NCI-H510A treated with DMSO at 0.1 percent for 48 hours (cell line): ENCODE data around the gene GPR37L1.
A peak's percentile ranks its signal among the peaks of the same experiment; 100 is the strongest.
"Not testable (repeated sequence)": the region's sequence is repeated elsewhere in the genome, so short reads cannot be mapped to it uniquely, and the experiment has no call there.

Experiments
- DNase-seq: peaks from one replicate; lab custom pipeline; 2025; lab: John Stamatoyannopoulos, UW

GPR37L1 gene

DNA sequence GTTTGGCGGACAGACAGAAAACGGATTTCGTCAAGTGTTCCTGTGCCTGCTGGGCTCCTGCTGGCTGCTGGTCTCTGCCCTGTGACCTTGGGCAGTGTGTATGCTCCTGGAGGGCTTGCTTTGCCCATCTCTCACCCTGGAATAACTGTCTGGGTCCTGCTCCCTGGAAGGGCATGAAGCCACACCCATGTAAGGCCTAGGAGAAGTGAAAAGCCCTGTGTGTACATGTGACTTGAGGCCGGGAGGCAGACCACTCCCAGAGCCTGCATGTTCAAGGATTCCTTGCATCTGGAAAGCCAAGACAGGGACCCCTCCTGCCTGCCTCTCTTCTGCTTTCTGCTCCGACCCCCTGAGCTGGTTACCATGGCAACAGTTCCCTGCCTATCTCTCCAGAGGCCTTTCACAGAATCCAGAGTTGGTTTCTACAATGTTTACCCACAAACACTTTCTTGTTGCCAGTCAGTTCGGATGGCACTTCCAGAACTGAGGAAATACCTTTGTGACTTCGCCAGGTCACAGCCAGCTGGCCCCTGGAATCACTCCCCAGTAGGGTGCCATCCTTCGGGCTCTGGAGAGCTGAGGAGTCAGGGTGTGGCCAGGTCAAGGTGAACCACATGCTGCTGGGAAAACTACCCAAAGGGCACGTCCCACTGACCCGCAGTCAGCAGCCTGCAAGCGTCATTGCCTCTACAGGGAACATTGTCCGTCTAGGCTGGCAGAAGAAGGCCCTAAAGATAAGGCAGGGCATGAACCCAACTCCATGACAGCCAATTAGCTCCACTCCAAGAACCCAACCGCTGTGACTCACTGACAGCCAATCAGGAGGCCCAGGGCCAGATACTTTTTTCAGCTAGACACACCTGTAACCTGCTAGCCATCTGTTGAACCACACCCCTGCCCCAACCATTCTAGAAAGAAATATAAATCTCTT, 14.7 kb upstream of the GPR37L1 start:
- DNase-seq: peak; percentile 78

GRCh38 chr1:202110977-202111376, 11.7 kb upstream of the GPR37L1 start:
- DNase-seq: no peak

DNA sequence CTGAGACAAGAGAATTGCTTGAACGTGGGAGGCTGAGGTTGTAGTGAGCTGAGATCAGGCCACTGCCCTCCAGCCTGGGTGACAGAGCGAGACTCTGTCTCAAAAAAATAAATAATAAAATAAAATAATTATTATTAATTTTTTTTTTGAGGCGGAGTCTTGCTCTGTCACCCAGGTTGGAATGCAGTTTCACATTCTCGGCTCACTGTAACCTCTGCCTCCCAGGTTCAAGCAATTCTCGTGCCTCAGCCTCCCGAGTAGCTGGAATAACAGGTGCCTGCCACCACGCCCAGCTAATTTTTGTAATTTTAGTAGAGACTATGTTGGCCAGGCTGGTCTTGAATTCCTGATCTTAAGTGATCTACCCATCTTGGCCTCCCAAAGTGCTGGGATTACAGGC, 11.1 kb upstream of the GPR37L1 start:
- DNase-seq: not testable (repeated sequence)

DNA sequence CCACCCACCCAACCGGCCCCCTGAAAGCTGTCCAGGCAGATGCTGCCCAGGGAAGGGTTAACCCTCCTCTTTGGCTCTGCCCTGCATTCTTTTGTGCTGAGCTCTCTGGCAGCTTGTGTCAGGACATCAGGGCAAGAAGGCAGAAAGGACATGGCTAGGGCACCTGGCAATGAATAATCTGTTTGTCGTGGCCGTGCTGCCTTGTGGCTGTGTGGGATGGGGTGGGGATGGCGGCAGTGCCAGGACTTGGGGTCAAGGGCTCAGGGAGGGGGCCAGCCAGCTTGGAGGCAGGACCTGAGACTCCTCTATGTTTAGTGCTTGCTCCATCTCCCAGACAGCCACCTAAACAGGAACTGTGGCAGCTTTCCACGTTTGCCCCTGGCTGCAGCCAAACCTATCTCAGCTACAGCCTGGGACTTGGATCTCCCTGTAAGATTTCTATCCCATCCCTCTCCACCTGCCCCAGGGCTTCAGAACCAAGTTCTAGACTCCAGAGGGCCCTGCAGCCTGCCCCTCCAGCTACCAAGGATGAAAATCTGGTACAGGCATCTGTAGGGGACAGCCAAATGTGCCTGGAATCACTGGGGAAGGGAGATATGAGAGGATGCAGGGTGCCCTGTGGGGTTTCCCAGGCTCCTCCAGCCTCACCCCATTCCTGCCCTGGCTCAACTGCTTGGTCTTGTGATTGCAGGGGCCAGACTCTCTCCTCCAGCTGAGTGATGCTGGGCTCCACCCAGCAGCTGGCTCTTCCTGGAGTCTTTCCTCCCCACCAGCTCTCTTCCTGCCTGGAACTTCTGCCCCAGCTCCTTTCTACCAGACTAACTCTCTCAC, 9.6 kb upstream of the GPR37L1 start:
- peak; percentile 85 for DNase-seq

- peak; percentile 85 for DNase-seq
Observed at GRCh38 chr1:202113690-202114300, 8.9 kb upstream of the GPR37L1 start.

- DNase-seq: no peak
Observed at GRCh38 chr1:202116287-202116686, 6.4 kb upstream of the GPR37L1 start.

DNA sequence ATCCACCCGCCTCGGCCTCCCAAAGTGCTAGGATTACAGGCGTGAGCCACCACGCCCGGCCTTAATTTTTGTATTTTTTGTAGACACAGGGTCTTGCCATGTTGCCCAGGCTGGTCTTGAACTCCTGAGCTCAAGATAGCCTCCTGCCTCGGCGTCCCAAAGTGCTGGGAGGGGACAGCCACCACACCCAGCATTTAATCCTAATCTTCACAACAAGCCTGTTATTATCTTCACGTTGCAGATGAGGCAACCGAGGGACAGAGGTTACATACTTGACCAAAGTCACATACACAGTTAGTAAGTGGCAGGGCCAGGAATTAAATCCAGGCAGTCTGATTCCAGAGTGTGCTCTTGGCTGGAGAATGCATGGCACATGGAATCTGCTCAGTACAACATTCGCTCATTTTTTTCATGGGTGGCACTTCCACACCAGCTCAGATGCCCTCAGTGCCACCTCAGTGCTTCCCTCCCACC, 4.8 kb upstream of the GPR37L1 start:
- DNase-seq: no peak

DNA sequence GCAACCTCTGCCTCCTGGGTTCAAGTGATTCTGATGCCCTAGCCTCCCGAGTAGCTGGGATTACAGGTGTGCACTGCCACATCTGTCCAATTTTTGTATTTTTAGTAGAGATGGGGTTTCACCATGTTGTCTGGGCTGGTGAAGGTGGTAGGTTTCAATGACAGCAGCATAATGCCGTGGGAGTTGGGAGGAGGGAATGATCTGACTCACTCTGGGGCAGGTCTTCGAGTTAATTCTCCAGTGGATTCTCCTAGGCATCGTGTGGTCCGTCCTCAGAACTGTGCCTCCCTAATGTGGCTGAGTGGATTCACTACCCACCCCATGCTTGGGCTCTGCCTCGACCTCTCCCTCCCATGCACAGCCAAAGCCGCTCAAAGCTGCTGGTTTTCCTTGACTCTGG, 1.7 kb upstream of the GPR37L1 start:
- DNase-seq: no peak

GRCh38 chr1:202123336-202123813, 658 bp downstream of the GPR37L1 start:
- DNase-seq: no peak

- no peak for DNase-seq
Observed at GRCh38 chr1:202124142-202124541, 1.4 kb downstream of the GPR37L1 start.

GRCh38 chr1:202125611-202126010, 2.9 kb downstream of the GPR37L1 start:
- DNase-seq: no peak

GRCh38 chr1:202126426-202126825, 3.7 kb downstream of the GPR37L1 start:
- no peak for DNase-seq

DNA sequence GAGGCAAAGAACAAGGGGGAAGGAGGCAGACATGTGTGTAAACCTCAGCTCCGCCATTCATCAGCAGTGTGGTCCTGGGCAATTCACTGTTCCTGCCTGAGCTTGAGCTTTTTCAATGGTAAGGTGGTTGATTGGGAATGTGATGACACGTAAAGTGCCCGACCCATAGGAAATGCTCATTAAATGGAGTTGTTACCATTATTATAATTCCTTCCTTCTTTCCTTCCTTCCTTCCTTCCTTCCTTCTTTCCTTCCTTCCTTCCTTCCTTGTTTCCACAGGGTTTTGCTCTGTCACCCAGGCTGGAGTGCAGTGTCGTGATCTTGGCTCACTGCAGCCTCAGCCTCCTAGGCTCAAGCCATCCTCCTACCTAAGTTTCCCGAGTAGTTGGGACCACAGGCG, 4.3 kb downstream of the GPR37L1 start:
- DNase-seq: no peak

- DNase-seq: no peak
Observed at GRCh38 chr1:202127836-202128622, 5.3 kb downstream of the GPR37L1 start.

GRCh38 chr1:202129453-202130296, 7.0 kb downstream of the GPR37L1 start:
- DNase-seq: no peak

DNA sequence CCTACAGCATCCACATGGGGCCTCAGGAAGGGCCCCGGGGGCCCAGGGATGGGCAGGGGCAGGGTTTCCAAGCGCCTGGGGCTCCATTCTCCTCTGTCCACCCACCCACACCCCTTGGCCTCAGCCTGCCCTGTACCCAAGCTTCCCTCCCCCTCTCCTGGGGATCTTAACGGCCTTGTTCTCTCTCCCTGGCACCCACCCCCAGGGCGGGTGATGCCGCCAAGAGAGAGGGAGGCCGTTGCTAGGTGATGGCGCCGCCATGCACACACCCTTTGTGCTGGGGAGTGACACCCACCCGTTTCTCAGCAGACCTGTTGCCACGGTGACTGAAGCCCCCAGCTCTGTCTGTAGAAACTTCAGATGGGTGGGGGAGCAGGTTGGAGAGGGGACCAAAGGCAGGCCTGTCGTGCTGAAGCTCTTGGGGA, 7.6 kb downstream of the GPR37L1 start:
- no peak for DNase-seq

- no peak for DNase-seq
Observed at GRCh38 chr1:202130816-202131522, 8.3 kb downstream of the GPR37L1 start.

- DNase-seq: no peak
Observed at GRCh38 chr1:202131956-202132821, 9.5 kb downstream of the GPR37L1 start.

- DNase-seq: peak; percentile 23
Observed at GRCh38 chr1:202133001-202133400, 10.3 kb downstream of the GPR37L1 start.
